SW 1271 (cell line): ENCODE measurements around the gene CMTM1.
A peak's percentile ranks its signal among the peaks of the same experiment; 100 is the strongest.
"Not testable (repeated sequence)": the region's sequence is repeated elsewhere in the genome, so short reads cannot be mapped to it uniquely, and the experiment has no call there.

ENCODE experiments used
- DNase-seq, 2 experiments: peaks; one replicate each; lab custom pipeline; 2025; lab: John Stamatoyannopoulos, UW

Gene CMTM1

DNA sequence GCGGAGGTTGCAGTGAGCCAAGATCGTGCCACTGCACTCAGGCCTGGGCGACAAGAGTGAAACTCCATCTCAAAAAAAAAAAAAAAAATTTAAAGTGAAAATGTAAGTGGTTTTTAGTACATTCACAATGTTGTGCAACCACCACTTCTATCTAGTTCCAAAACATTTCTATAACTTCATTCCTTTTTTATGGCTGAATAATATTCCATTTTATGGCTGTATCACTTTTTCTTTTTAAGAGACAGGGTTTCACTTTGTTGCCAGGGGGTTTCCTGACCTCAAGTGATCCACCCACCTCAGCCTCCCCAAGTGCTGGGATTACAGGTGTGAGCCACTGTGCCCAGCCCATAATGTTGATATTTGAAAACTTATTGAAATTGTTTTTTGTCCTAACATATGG is 26.6 kb downstream of the CMTM1 start:
- DNase-seq, result no peak

DNA sequence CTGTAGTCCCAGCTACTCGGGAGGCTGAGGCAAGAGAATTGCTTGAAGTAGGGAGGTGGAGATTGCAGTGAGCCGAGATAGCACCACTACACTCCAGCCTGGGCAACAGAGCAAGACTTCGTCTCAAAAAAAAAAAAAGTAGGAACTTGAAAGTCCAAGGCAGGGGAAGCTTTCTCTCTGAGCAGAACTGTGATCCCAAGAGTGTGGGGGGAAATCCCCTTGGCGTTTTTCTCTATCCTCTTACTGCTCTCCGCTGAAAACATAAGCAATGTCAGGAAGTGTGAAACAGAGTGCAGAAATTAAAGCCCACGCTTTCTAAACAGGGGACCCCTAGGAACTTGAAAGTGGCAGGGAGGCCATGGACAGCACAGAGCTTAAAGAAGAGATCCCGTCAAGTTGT is 28.5 kb downstream of the CMTM1 start:
- no peak for DNase-seq

GRCh38 chr16:66596559-66596958 is 30.3 kb downstream of the CMTM1 start:
- not testable (repeated sequence) for DNase-seq

GRCh38 chr16:66596986-66597848 is 31.0 kb downstream of the CMTM1 start:
- no peak for DNase-seq

DNA sequence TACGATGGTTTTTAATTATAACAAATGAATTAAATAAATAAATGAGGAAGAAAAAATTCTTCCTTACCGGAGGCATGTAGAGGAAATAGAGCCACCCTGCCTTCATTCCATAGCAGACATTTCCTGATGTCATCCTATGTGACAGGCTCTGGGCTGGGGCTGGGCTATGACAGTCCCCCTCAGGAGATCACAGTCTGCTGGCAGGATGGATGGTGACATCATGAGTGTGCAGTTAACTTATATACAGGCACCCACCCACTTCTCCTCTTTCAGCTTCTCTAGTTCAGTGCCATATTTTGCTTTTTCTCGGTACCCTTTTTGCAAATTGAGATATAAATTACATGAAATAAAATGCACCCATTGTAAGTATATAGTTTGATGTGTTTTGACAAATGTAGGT is 31.9 kb downstream of the CMTM1 start:
- no peak for DNase-seq

GRCh38 chr16:66599726-66600125 is 33.5 kb downstream of the CMTM1 start:
- DNase-seq, result no peak

- no peak for DNase-seq
These were observed 34.2 kb downstream of the CMTM1 start for GRCh38 chr16:66600477-66600876.

GRCh38 chr16:66601471-66601870 is 35.2 kb downstream of the CMTM1 start:
- DNase-seq, result no peak

DNA sequence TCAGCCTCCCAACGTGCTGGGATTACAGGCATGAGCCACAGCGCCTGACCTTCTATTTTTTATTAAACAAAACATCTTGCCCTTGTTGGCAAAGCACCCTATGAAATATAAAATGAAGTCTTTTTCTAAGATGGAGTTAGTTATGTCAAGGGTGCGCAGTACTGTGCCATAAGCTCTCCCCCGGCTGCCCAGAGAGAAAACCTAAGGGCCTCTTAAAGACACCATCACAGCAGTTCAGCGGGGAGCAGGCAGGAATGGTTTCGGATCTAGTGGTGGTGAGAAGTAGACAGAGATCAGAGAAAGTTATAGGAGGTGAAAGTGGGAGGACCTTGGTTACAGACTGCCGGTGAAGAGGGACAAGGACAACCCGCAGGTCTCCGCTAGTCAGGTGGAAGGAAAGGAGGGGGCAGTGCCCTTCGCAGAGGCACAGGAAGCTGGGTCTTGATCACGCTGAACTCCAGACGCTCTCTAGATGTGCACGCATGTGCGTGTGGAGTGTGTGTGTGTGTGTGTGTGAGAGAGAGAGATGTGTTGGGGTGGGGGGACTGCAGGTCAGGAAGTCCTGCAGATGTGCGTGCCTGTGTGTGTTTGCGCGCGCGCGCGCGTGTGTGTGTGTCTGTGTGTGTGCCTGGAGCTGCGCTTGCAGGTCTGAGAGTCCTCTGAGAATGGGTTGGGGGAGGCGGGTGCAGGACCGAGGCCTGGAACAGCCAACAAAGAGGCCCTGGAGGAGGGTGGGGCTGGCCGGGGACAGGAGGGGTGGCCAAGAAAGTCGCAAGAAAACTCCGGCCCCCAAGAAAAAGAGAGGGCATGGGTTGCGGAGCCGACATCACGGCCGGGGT is 37.5 kb downstream of the CMTM1 start:
- DNase-seq, result peak in 1 of 2 experiments; percentile 70

- DNase-seq, result peak in 1 of 2 experiments; percentile 70
These were observed 38.3 kb downstream of the CMTM1 start, which contains the start of gene CMTM3 for GRCh38 chr16:66604376-66605176. TSS of gene CMTM3 (plus strand) at chr16:66604704. CDS start at chr16:66604806, 102 bp downstream.

DNA sequence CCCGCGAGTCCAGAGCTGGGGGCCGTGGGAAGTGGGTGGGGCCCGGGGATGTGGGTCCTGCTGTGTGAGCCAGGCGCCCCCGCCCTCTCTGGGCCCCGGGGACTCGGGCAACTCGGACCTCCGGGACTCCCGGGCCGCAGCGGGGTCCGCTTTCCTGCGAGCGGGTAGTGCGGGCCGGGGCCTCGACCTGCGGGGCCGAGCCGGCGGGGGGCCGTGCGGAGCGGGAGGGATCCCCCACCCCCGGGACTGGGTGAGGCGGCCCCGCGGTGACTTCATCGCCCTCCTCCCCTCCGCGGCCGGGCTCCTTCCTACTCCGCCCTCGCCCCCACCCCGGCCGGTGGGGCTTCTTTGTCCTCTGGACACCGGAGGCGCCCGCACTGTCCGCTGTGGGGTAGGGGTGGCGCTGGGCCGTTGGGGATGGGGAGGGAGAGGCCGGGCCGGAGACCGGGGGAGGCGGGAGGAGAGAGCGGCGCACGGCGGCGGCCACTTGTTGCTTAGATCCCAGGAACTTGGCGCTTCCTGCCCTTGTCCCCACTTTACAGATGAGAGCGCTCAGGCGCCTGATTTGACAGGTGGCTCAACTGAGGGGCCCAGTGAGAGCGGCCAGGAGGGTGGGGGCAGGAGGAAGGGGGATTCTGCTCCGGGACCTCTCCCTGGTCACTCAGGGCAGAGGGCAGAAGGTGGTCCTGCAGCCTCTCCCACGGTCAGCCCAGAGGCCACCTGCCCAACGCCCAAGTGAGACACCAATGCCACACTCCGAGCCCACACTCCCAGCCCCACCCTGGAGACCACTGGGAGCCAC is 39.1 kb downstream of the CMTM1 start:
- DNase-seq, result peak in 1 of 2 experiments; percentile 43

DNA sequence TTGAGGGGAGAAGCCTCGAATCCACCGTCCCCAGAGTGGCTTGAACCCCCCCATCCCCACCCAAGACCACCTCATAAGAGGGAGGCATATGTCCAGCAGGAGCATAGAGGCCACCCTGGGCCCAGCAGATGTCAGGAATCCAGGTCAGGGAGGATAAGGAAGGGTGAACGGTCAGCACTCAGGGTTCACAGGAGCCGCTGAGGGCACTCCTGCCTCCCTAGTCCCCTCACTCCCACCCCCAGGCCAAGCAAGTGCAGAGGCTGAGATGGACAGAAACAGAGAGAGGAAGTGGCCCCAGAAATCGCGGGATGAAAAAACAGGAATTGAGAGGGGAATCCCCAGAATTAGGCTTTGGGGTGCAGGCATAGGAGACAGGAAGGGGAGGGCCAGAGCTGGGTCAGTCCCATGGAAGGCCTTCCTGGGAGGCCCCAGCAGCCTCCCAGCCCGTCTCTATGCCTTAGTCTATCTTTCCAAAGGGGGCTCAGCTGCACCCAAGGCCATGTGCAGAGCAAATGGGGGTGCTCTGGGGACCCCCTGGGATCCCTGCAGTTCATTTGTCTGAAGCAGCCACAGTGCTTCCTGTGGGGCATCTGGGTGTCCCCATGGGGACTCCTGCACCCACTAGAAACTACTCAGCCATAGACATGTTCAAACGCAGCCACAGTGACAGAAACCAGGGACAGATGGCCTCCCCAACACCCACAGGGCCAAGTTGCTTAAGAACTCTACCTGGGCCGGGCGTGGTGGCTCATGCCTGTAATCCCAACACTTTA is 39.9 kb downstream of the CMTM1 start:
- DNase-seq, result no peak

- peak; percentile 47 to 89 for DNase-seq
These were observed 42.3 kb downstream of the CMTM1 start for GRCh38 chr16:66608241-66609138.

DNA sequence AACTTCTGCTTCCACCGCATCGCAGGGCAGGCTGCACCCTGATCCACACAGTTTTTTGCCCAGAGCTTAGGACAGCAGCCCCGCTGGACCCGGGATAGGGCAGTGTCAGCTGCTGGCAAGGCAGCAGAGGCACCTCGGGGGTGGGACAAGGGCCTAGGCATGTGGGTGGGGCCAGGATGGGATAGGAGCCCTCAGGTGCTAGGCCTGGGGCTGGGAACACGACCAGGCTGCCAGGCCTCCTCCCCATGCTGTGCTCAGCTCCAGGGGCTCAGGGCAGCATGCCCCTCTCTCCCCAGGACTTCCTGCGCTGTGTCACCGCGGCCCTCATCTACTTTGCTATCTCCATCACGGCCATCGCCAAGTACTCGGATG is 42.9 kb downstream of the CMTM1 start:
- DNase-seq, result no peak

- no peak for DNase-seq
These were observed 44.0 kb downstream of the CMTM1 start for GRCh38 chr16:66610111-66610820.

- DNase-seq, result not testable (repeated sequence)
These were observed 45.7 kb downstream of the CMTM1 start for GRCh38 chr16:66611911-66612310.

DNA sequence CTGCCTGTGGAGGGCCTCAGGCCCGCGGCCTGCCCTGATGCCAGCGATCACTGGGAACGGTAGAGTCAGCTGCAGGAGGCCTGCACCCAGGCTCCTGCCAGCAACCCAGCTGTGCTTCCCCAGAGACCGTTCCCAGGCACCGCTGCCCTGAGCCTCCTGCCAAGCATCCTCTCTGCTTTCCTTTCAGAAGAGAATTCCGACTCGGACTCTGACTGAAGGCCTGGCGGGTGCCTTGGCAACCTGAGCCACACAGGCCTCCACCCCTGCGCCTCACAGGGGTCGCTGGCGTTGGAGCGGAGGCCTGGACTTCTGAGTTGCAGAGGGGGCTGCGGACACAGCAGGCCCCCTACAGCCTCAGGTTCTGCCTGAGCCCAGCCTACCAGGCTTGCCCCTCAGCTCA is 46.2 kb downstream of the CMTM1 start:
- DNase-seq, result no peak

DNA sequence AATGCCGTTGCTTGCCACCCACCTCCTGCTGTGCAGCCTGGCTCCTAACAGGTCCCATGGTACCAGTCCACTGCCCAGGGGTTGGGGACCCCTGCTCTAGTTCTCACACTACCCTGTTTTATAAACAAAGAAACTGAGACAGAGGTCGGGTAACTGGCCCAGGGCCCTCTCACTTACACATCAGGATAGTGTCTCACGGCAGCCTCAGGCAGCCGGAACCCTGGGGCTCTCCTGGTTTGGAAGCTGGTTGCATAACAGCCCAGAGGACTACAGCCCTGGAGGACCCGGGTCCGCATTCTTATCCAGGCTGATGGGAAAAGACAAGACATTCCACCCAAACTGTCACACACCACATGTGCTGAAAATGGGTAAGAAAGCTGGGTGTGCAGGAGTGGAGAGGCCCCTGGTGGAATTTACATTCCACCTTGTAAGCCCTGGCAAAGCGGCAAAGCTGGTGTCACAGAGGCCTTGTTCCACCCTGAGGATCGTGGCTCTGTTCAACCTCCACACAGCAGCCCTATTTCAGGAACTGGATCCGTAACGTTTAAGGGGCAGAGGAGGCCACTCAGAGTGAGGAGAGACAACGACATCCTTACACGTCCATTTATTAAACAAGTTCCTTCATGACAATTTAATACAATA is 48.0 kb downstream of the CMTM1 start:
- DNase-seq, result no peak
